ENCODE results near the gene SP3.

Gene SP3

GRCh38 chr2:173858291-173858731, 106.9 kb downstream of the SP3 start:
- no peak overlapping the region for H3K4me3 ChIP-seq (ENCODE audit: low read depth, low read length)
- DNase-seq: no peak

More at GRCh38 chr2:173858291-173858731, 106.9 kb downstream of the SP3 start:
- H3K36me3 ChIP-seq: no peaks in the 10 kb centered on the region
- TF ChIP-seq CTCF (IDR thresholded peaks at IDR 0.05; ENCODE audit: low read depth, low read length): no peak
- no peaks in the 10 kb centered on the region; the same call in 1 of the 2 replicates for H3K4me1 ChIP-seq
- no peaks in the 10 kb centered on the region for H3K27me3 ChIP-seq
- no peaks in the 10 kb centered on the region for H3K9me3 ChIP-seq

Measured in BE2C (cell line).